ENCODE data around the gene HSPA2. TPM values are rescaled to one million over a fixed set of nuclear protein-coding genes. Genes with fewer than 3 reads are reported as not detected.

The HSPA2 gene
- total and polyA plus RNA-seq, 2 of the 13 experiments (the other 11 are each of a cell fraction or from before 2014, with no cell fraction given) = 0.15 to 0.27 TPM

GRCh38 chr14:64504897-64505794 is 35.4 kb upstream of the HSPA2 start (continued):
- 0 out of 2 replicates have a peak, but pooled peaks have one; percentile 7 for TF ChIP-seq HNF1B (CRISPR knock-in tag; IDR thresholded peaks at IDR 0.05)
- no peak for TF ChIP-seq CBX5 (CRISPR knock-in tag; IDR thresholded peaks at IDR 0.05; ENCODE audit: borderline replicate concordance)
- TF ChIP-seq NFYB (CRISPR knock-in tag; IDR thresholded peaks at IDR 0.05) = peak; percentile 14; the same call in 1 of the 2 replicates
- no peak for TF ChIP-seq ZBTB40 (IDR thresholded peaks at IDR 0.05)
- 0 out of 2 replicates have a peak, but pooled peaks have one; percentile 38 for TF ChIP-seq ZBTB40 (CRISPR knock-in tag; IDR thresholded peaks at IDR 0.05)
- no peak for TF ChIP-seq ZNF230 (CRISPR knock-in tag; IDR thresholded peaks at IDR 0.05)
- no peak for TF ChIP-seq ZNF510 (CRISPR knock-in tag; IDR thresholded peaks at IDR 0.05; ENCODE audit: low read depth)
- no peak for TF ChIP-seq ZNF766 (CRISPR knock-in tag; IDR thresholded peaks at IDR 0.05; ENCODE audit: borderline replicate concordance)
- no peak for TF ChIP-seq ZNF501 (CRISPR knock-in tag; IDR thresholded peaks at IDR 0.05)
- TF ChIP-seq BATF2 (CRISPR knock-in tag; IDR thresholded peaks at IDR 0.05) = no peak
- TF ChIP-seq ZNF232 (CRISPR knock-in tag; IDR thresholded peaks at IDR 0.05; ENCODE audit: borderline replicate concordance) = 0 out of 2 replicates have a peak, but pooled peaks have one; percentile 17
- TF ChIP-seq SPEN (CRISPR knock-in tag; IDR thresholded peaks at IDR 0.05; ENCODE audit: low read depth) = peak; percentile 13; the same call in 1 of the 2 replicates
- TF ChIP-seq GPBP1L1 (CRISPR knock-in tag; IDR thresholded peaks at IDR 0.05) = no peak
- 0 out of 2 replicates have a peak, but pooled peaks have one; percentile 3 for TF ChIP-seq ZNF121 (CRISPR knock-in tag; IDR thresholded peaks at IDR 0.05)
- peak; percentile 80 for TF ChIP-seq HNRNPLL (IDR thresholded peaks at IDR 0.05; ENCODE audit: low read depth, low read length, poor library complexity, severe bottlenecking)
